ENCODE measurements around the gene STRADA.

Gene STRADA

DNA sequence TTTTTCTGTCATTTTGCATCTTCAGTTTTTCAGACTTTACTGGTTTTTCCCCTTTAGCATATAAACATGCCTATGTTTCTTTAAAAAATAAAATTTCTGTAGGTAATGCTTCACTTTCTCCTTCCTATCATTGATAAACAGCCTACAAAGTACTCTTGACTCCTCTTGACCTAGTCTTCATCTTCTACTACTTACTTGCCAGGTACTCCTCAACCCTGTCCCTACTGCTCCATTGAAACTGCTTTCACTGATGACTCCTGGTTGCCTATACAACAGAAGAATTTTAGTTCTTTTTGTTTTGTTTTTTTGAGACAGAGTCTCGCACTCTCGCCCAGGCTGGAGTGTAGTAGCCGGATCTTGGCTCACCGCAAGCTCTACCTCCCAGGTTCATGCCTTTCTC lies 39.3 kb upstream of the STRADA start:
- TF ChIP-seq CTCF (IDR thresholded peaks at IDR 0.05; ENCODE audit: extremely low read depth, missing control alignments), result no peak
- no peak for DNase-seq (ENCODE audit: low spot score)

GRCh38 chr17:63780507-63780906 lies 38.9 kb upstream of the STRADA start:
- no peak for DNase-seq (ENCODE audit: low spot score)
- TF ChIP-seq CTCF (IDR thresholded peaks at IDR 0.05; ENCODE audit: extremely low read depth, missing control alignments), result no peak

DNA sequence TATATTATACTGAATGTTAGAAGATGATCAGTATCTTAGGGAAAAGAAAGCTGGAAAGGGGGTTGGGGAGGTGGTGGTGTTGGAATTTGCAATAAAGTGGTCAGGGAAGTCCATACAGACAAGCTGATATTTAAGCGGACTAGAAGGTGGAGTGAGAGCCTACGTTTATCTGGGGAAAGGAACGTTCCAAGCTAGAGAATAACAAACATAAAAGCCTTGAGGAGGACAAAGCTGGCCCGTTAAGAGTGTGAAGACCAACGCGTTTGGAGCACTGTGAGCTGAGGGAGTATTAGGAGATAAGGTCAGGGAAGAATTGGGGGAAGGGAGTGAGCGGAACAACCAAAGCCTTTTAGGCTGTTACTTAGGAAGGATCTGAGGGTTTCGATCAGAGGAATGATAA lies 33.8 kb upstream of the STRADA start:
- TF ChIP-seq CTCF (IDR thresholded peaks at IDR 0.05; ENCODE audit: extremely low read depth, missing control alignments), result no peak
- no peak for DNase-seq (ENCODE audit: low spot score)

GRCh38 chr17:63774969-63775265 lies 33.3 kb upstream of the STRADA start:
- DNase-seq (ENCODE audit: low spot score), result no peak
- TF ChIP-seq CTCF (IDR thresholded peaks at IDR 0.05; ENCODE audit: extremely low read depth, missing control alignments), result no peak

GRCh38 chr17:63774141-63774968 lies 32.8 kb upstream of the STRADA start, which contains the start of gene DDX42:
Gene DDX42, plus strand, starts transcription at chr17:63774170. Its CDS starts 12,880 bp downstream, at chr17:63787050.
- DNase-seq (ENCODE audit: low spot score), result no peak
- TF ChIP-seq CTCF (IDR thresholded peaks at IDR 0.05; ENCODE audit: extremely low read depth, missing control alignments), result no peak

GRCh38 chr17:63773272-63774140 lies 31.9 kb upstream of the STRADA start, which contains the start of gene CCDC47:
Gene CCDC47, minus strand, starts transcription at chr17:63773597. Its CDS starts 7,422 bp downstream, at chr17:63766175.
- TF ChIP-seq CTCF (IDR thresholded peaks at IDR 0.05; ENCODE audit: extremely low read depth, missing control alignments), result no peak
- peak; percentile 99 for DNase-seq (ENCODE audit: low spot score)

DNA sequence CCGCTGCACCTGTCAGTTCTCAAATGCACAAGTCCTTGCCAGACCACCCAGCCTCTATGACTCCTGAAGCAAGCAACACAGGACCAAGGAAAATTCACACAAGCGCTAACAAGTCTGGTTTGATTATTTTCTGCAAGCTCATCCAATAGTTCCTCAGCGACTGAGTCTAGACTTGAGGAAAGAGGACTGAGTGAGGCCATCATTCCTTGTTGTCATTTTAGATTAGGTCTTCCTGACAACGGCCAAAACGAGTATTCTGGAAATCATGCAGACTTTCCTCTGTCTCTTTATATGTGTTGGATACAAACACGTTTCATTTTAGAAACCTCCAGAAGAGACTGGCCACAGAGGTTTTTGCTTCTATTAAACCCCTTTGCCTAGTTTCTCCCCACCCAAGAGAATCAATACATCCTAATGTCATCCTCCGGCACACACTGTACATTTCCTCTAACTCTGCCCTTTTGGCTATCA lies 31.2 kb upstream of the STRADA start:
- DNase-seq (ENCODE audit: low spot score), result no peak
- no peak for TF ChIP-seq CTCF (IDR thresholded peaks at IDR 0.05; ENCODE audit: extremely low read depth, missing control alignments)
